ENCODE measurements around the gene RGS5. TPM values are rescaled to one million over a fixed set of nuclear protein-coding genes. Genes with fewer than 3 reads are reported as not detected.

Gene RGS5
- total RNA-seq, 1 experiment from 2014 or later, result 3.6 TPM

GRCh38 chr1:163201906-163202305 is 810 bp downstream of the RGS5 start:
- Histone ChIP-seq H3K4me2 (no peak overlapping the region), H4K20me1 (ENCODE audit: insufficient read depth) (no peaks in the 10 kb centered on the region), H3K9me2 (ENCODE audit: insufficient read depth) (no peaks in the 10 kb centered on the region), H2AFZ (no peak overlapping the region), H3K4me1 (replicated peaks; ENCODE audit: insufficient read depth) (no peaks in the 10 kb centered on the region), H3F3A (ENCODE audit: insufficient read depth, low read depth) (no peaks in the 10 kb centered on the region), H3K79me2 (ENCODE audit: low read depth) (no peaks in the 10 kb centered on the region), H3K27me3 (ENCODE audit: insufficient read depth, low read depth) (no peaks in the 10 kb centered on the region), H3K36me3 (ENCODE audit: low read depth) (no peaks in the 10 kb centered on the region), H3K27ac (no peak overlapping the region), H3K9me3 (ENCODE audit: insufficient read depth, low read depth) (no peaks in the 10 kb centered on the region), H3K4me3 (no peak overlapping the region)
- no peak for DNase-seq
- no peak for TF ChIP-seq CTCF (conservative IDR thresholded peaks at IDR 0.05)
- no peak for TF ChIP-seq EZH2 (IDR thresholded peaks at IDR 0.05; ENCODE audit: low read depth)
- BruUV-seq (replicated peaks), result no TSS peak
- POLR2A ChIA-PET (ENCODE audit: unreplicated experiment), result no interaction called here
- CTCF ChIA-PET, result no interaction called here
- intact Hi-C loops (cut with micrococcal nuclease; ENCODE audit: unreplicated experiment), result no loop called here

- TF ChIP-seq EZH2 (IDR thresholded peaks at IDR 0.05; ENCODE audit: low read depth) (no peak), CTCF (conservative IDR thresholded peaks at IDR 0.05) (no peak)
- CTCF ChIA-PET, result no interaction called here
- no peaks in the 10 kb centered on the region for H3K9me3 ChIP-seq (ENCODE audit: insufficient read depth, low read depth)
- no peaks in the 10 kb centered on the region for H3K79me2 ChIP-seq (ENCODE audit: low read depth)
- no peaks in the 10 kb centered on the region for H4K20me1 ChIP-seq (ENCODE audit: insufficient read depth)
- H3K4me3 ChIP-seq, result no peak overlapping the region
- H3K36me3 ChIP-seq (ENCODE audit: low read depth), result no peaks in the 10 kb centered on the region
- no peaks in the 10 kb centered on the region for H3K4me1 ChIP-seq (replicated peaks; ENCODE audit: insufficient read depth)
- H2AFZ ChIP-seq, result no peak overlapping the region
- H3K27me3 ChIP-seq (ENCODE audit: insufficient read depth, low read depth), result no peaks in the 10 kb centered on the region
- no peak overlapping the region for H3K27ac ChIP-seq
- intact Hi-C loops (cut with micrococcal nuclease; ENCODE audit: unreplicated experiment), result no loop called here
- POLR2A ChIA-PET (ENCODE audit: unreplicated experiment), result no interaction called here
- BruUV-seq (replicated peaks), result no TSS peak
- H3F3A ChIP-seq (ENCODE audit: insufficient read depth, low read depth), result no peaks in the 10 kb centered on the region
- no peak overlapping the region for H3K4me2 ChIP-seq
- no peak for DNase-seq
- no peaks in the 10 kb centered on the region for H3K9me2 ChIP-seq (ENCODE audit: insufficient read depth)
These were observed 5.7 kb downstream of the RGS5 start for GRCh38 chr1:163197022-163197421.

GRCh38 chr1:163196449-163196787 is 6.3 kb downstream of the RGS5 start:
- Histone ChIP-seq H3K9me3 (ENCODE audit: insufficient read depth, low read depth) (no peaks in the 10 kb centered on the region), H3K36me3 (ENCODE audit: low read depth) (no peaks in the 10 kb centered on the region), H3K9me2 (ENCODE audit: insufficient read depth) (no peaks in the 10 kb centered on the region), H3F3A (ENCODE audit: insufficient read depth, low read depth) (no peaks in the 10 kb centered on the region), H3K27ac (no peak overlapping the region), H3K27me3 (ENCODE audit: insufficient read depth, low read depth) (no peaks in the 10 kb centered on the region), H3K79me2 (ENCODE audit: low read depth) (no peaks in the 10 kb centered on the region), H3K4me3 (no peak overlapping the region), H3K4me2 (no peak overlapping the region), H3K4me1 (replicated peaks; ENCODE audit: insufficient read depth) (no peaks in the 10 kb centered on the region), H2AFZ (no peak overlapping the region), H4K20me1 (ENCODE audit: insufficient read depth) (no peaks in the 10 kb centered on the region)
- CTCF ChIA-PET, result no interaction called here
- no peak for DNase-seq
- intact Hi-C loops (cut with micrococcal nuclease; ENCODE audit: unreplicated experiment), result no loop called here
- no TSS peak for BruUV-seq (replicated peaks)
- TF ChIP-seq EZH2 (IDR thresholded peaks at IDR 0.05; ENCODE audit: low read depth) (no peak), CTCF (conservative IDR thresholded peaks at IDR 0.05) (no peak)
- POLR2A ChIA-PET (ENCODE audit: unreplicated experiment), result interaction anchor here (0.6 kb wide), 1 partner anchor 52 kb away, joined by 4 read pairs; no protein-coding TSS in a partner anchor

All from PC-9 (cell line).